DMS 273 (cell line): ENCODE data around the gene CNOT1.

Experiments
- DNase-seq: peaks from one replicate; lab custom pipeline; 2025; ENCODE audit not compliant: unreplicated experiment; lab: John Stamatoyannopoulos, UW

Gene CNOT1

DNA sequence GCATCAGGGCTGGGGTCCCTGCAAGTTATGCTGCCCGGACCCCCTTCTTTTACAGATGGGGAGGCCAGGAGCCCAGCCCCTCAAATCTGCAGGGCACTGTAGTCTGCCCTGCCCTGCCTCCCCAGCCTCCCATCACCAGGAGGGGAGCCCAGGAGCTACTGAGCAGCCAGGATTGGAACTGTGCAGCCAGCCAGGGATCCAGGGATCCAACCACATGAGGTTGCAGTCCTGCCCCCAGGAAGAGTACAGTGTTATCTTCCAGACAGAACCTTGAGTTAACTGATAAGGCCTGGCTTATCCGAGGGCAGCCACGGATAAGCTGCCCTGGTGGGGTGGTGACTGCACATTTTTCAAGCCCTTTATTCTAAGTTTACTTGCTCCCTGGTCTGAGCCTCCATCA, 141.1 kb downstream of the CNOT1 start:
- DNase-seq, result peak; percentile 26

DNA sequence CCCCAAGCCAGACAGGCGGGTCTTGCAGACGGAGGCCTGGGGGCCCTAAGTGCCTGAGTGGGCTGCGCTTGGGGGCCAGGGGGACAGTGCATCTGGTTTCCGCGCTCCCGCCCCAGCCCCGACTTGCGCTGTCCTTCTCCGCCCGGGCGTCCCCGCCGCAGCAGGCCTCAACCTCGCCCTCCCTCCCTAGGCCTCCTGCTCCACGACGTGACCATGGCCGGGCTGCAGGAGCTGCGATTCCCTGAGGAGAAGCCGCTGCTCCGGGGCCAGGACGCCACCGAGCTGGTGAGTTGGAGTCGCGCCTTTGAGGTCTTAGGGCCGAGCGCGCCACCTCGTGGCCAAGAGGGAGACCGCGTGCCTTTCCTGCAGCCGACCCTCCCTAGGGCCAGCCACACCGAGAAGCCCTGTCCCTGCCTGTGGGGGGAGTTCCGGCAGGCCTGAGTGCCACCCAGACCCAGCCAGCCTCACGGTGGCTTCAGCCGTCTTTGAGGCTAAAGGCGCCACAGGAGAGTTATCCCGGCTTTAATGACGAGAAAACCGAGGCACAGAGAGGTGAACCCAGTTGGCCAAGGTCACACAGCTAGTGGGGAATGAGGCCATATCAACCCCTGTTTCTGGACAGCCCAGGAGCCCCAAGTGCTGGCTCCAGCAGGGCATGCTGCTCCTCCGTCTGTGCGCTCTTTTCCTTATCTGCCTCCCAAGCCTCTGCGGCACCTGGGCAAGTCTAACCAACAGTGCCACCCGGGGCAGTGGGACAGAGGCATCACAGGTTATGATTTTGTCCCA, 141.9 kb downstream of the CNOT1 start:
- DNase-seq, result peak; percentile 92

DNA sequence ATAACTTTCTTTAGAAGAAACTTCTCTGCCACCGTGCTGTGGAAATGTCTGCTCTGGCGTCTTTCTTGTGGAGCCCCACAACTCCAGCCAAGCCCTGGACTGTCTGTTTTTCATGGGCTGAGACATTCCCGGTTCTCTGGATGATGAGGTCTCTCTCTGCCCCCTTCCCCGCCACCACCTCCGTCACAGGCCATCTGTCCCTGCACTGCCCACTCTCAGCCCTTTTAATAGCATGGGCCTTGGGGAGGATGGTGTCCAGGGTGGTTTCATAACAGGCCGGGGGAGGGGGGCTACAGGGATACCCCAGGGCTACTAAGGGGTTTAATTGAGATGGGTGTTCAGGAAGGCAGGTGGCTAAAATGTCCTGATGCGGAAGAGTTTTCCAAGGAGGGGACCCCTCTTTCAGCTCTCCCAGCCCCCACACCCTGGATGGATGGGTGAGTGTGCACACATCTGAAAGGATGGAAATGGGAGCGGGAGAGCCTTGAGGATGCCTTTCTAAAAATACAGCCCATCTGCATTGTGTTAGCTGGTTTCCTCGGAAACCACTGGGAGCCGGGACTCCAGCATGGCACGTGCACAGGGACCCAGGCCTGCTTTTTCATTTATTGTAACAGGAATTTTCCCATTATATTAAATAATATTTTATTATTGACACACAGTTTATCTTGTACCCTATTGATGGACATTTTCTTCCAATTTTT, 144.3 kb downstream of the CNOT1 start:
- no peak for DNase-seq

DNA sequence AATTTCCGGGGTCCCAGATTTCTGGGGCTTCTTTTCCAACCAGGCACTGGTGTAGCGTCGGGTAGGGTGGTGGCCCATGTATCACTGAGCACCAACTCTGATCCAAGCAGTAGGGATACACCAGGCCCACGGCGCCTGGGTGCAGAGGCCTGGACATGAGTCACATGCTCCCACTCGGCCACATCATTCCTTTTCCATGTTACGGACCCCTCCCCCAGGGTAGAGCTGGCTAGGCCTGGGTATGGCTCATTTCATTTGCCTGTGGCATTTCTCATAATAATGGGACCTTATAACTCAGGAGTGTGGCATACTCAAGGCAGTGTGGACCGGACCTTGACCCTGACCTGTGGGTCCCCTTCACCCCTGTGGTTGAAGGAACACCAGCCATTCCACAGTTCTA, 147.7 kb downstream of the CNOT1 start:
- no peak for DNase-seq

DNA sequence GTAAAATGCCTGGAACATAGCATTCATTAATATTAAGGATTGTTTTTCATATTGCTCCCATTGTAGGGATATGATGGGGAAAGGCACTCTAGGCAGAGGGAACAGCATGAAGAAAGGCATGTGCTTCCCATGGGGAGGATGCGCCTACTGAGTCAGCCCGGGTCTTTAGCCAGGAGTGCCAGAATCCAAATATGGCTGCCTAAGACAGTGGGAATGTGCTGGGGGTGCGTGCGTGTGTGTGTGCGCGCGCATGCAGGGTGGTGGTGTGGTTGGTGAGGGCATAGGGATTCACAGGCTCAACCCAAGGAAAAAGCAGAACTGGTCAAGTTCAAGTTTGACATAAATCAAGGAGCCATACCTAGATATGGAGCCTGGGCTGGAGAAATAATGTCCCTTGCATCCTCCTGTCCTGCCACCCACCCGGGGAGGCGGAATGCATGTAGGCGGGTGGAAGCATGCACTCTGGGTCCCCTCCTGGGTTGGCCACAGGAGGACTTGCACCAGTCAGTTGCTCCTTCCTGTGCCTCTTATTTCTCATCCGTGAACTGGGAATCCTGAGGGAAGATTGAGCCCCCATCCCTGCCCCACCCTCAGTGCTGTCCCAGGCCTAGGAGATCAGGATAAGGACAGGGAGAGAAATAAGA, 148.3 kb downstream of the CNOT1 start:
- no peak for DNase-seq

DNA sequence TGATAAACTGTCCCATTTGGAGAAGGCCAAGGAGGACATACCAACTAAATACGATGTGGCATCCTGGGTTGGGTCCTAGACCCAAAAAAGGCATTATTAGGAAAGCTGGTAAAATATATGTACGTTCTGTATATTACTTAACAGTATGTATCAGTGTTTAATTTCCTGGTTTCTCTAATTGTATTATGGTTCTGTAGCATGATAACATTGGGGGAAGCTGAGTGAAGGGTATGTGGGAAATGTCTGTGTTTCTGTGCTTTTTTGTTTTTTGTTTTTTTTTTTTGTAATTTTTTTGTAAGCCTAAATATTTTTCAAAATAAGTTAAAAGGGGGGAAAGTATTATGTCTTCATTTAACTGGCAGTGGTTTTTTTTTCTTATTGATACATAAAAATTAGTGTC, 151.2 kb downstream of the CNOT1 start:
- no peak for DNase-seq

DNA sequence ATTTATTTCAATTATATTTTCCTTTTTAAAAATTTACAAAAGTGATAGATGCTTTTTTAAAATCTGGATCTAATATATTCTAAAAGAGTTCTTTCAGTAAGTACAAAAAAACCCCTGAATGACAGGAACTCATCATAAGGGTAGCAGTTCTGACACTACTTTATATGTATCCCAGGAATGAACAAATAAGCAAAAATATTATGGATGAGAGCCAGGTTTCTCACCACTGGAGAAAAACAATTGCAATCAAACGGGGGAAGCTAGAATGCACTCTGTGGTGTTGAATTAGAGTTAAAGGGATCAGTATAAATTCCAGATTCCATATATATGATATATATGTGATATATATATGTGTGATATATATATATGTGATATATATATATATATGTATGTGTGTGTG, 152.8 kb downstream of the CNOT1 start:
- no peak for DNase-seq

DNA sequence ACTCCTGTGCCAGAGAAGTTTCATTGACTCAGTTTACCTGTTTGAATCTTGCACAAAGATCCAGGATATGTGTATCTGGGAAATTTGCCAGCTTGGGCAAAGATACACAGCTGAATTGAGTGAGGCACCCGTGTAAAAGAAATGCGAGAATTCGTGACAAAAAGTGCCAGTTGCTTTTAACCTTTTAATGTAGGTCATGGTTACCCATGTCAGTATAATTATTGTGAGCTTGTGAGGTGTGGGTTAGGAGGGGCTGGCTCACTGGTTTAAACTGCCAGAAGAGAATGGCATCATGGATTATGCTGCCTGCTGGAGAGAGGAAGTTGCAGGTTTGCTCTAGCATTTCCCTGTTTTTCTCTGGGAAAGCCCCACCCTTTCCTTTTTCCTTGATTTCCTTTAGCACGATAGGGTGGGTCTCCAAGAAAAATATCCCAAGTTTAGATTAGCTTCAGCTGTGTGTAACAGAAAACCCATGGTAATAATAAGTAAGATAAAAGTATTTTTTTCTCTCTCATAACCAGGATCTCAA, 154.5 kb downstream of the CNOT1 start:
- DNase-seq, result no peak

DNA sequence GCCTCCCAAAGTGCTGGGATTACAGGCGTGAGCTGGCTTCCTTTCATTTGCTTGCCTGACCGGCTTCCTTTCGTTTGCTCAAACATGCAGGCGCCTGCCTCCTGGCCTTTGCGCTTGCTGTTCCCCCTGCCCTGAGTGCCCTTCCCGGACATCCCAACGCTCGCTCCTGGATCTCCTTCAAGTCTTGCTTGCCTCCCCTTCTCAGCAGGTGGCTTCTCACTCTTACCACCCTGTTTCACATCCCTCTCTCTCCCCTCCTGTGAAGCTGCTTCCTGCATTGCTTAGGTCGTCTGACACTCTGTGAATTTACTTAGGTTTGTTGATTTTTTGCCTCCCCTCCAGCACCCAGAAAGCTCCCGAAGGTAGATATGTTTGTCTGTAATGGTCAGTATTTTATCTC, 155.3 kb downstream of the CNOT1 start:
- DNase-seq, result no peak

DNA sequence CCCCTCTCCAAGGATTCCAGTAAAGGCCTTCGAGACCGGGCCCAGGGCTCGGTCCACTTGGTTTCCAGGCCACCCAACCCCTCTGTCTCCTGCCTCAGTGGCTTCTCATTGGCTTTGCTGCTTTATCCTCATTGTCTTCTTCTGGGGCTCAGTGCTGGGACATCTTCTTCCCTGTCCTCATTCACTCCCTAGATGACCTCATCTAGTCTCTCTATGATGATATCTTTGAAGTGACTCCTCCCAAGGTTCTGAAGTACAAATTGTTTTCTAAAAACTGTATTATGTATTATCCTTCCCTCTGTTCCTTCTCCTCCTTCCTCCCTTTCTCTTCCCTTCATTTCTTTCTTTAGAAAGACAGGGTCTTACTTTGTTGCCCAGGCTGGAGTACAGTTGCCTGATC, 156.8 kb downstream of the CNOT1 start:
- no peak for DNase-seq

DNA sequence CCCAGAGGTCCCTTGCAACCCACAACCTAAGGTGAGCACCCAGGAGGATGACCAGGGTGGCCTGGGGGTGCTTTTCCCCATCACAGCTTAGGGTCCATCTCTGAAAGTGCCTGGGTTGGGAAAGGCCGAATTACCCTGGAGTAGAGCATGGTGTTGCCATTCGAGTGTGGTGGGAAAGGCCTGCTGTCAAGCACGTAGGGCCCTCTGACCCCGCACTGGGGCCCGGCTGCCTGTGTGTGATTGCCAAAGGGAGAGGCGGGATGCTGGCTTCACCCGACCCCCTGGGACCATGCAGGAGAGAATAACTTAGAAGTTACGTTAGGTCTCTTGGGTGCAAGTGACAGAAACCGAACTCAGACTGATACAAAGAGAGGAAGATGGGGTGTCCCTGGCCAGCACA, 157.4 kb downstream of the CNOT1 start:
- DNase-seq, result no peak

DNA sequence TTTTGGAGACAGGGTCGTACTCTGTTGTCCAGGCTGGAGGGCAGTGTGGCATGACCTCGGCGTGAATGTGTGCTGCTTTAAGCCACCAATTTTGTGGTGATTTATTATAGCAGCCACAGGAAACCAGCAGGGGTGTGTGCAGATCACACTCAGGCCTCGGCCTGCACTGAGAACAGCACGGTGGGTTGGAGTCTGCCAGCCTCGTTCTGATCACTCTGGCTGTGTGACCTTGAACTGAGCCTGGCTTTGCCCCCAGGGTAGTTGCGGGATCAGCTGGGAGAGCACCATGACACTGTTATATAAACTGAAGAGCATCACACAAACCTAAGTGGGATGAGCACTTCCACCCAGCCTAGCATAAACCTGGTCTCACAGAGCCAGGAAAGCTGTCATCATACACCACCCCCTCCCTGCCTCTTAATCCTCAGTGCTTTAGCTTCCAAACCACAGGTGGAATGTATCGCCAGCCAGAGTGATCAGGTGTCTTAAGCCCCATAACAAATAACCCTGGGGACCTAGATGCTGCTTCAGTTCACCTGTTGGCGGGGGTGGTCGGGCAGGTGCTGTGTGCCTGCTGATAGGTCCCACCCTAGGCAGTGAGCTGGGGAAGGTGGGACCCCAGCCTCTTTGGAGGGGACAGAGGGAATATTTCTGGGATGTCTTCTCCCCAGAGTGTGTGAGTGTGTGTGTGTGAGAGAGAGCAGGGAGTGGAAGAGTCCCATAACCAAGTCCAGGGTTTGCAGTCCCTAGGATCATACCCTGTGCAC, 158.2 kb downstream of the CNOT1 start:
- no peak for DNase-seq
